ENCODE results near the gene LDLR.
"Not testable (repeated sequence)": the region's sequence is repeated elsewhere in the genome, so short reads cannot be mapped to it uniquely, and the experiment has no call there.

Gene LDLR

GRCh38 chr19:11073568-11073967 lies 15.7 kb upstream of the LDLR start:
- DNase-seq, result no peak

- not testable (repeated sequence) for DNase-seq
These were observed 12.5 kb upstream of the LDLR start for GRCh38 chr19:11076792-11077191.

GRCh38 chr19:11078893-11079292 lies 10.4 kb upstream of the LDLR start:
- no peak for DNase-seq

- DNase-seq, result no peak
These were observed 9.3 kb upstream of the LDLR start for GRCh38 chr19:11079999-11080398.

- no peak for DNase-seq
These were observed 1.3 kb upstream of the LDLR start for GRCh38 chr19:11087870-11088505.

GRCh38 chr19:11088506-11089253 lies 583 bp upstream of the LDLR start:
- DNase-seq, result no peak

- DNase-seq, result not testable (repeated sequence)
These were observed 676 bp downstream of the LDLR start for GRCh38 chr19:11090014-11090263.

GRCh38 chr19:11090264-11090996 lies 1.2 kb downstream of the LDLR start:
- DNase-seq, result peak; percentile 98

GRCh38 chr19:11090997-11091702 lies 1.9 kb downstream of the LDLR start:
- no peak for DNase-seq

- DNase-seq, result peak; percentile 76 to 87
These were observed 2.5 kb downstream of the LDLR start for GRCh38 chr19:11091703-11092153.

- peak; percentile 71 to 90 for DNase-seq
These were observed 2.9 kb downstream of the LDLR start for GRCh38 chr19:11092181-11092538.

GRCh38 chr19:11093689-11094238 lies 4.5 kb downstream of the LDLR start:
- DNase-seq, result no peak

GRCh38 chr19:11094520-11094894 lies 5.2 kb downstream of the LDLR start:
- DNase-seq, result no peak

- peak in 1 of 2 donors; percentile 62 for DNase-seq
These were observed 7.1 kb downstream of the LDLR start for GRCh38 chr19:11096210-11096841.

- DNase-seq, result not testable (repeated sequence)
These were observed 8.1 kb downstream of the LDLR start for GRCh38 chr19:11097367-11097766.

- DNase-seq, result no peak
These were observed 9.1 kb downstream of the LDLR start for GRCh38 chr19:11098327-11098726.

- no peak for DNase-seq
These were observed 9.6 kb downstream of the LDLR start for GRCh38 chr19:11098861-11099260.

GRCh38 chr19:11100049-11100448 lies 10.8 kb downstream of the LDLR start:
- no peak for DNase-seq

GRCh38 chr19:11101057-11101456 lies 11.8 kb downstream of the LDLR start:
- DNase-seq, result no peak

- DNase-seq, result no peak
These were observed 13.7 kb downstream of the LDLR start for GRCh38 chr19:11102944-11103343.

- DNase-seq, result not testable (repeated sequence)
These were observed 14.4 kb downstream of the LDLR start for GRCh38 chr19:11103667-11104066.

GRCh38 chr19:11105014-11105636 lies 15.9 kb downstream of the LDLR start:
- no peak for DNase-seq

Measured in CD4-positive, alpha-beta T cell treated with Interferon alpha-2 for 1 hour (primary cell).